ENCODE data around the gene ETFA. TPM values are rescaled to one million over a fixed set of nuclear protein-coding genes. Genes with fewer than 3 reads are reported as not detected.

The ETFA gene
- total and polyA plus RNA-seq, 2 of the 8 experiments (the other 6 are each of a cell fraction or from before 2014, with no cell fraction given): 60.9 to 90.0 TPM

DNA sequence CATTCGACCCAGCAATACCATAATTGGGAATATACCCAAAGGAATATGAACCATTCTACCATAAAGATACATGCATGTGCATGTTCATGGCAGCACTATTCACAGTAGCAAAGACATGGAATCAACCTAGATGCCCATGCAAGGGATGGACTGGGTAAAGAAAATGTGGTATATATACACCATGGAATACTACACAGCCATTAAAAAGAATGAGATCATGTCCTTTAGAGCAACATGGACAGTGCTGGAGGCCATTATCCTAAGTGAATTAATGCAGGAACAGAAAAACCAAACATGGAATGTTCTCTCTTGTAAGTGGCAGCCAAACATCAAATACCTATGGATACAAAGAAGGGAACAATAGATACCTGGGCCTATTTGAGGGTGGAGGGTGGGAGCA is 7.4 kb downstream of the ETFA start:
- Histone ChIP-seq H2AK5ac (ENCODE audit: low read depth, low read length) (no peak overlapping the region), H2BK12ac (ENCODE audit: low read depth, low read length) (no peak overlapping the region), H3K79me1 (ENCODE audit: low read depth, low read length) (no peaks in the 10 kb centered on the region; the same call in 1 of the 2 replicates), H2BK120ac (replicated peaks; ENCODE audit: low read depth, low read length) (no peak overlapping the region), H3K18ac (ENCODE audit: extremely low read depth, low read length) (no peak overlapping the region), H3K79me2 (ENCODE audit: control insufficient read depth in 1 of 2, insufficient read depth in 2 of 2, low read length in 2 of 2) (peaks cover 0 to 84% of the 10 kb centered on the region in 2 experiments; a peak in 2 of 4 replicates), H3K4me2 (ENCODE audit: insufficient read depth in 1 of 2, low read depth in 2 of 2, low read length in 2 of 2) (no peak overlapping the region), H3K4me3 (ENCODE audit: extremely low read depth in 1 of 4, insufficient read depth in 2 of 4, low read depth in 3 of 4, low read length in 4 of 4) (no peak overlapping the region), H3K56ac (replicated peaks; ENCODE audit: insufficient read length, low read depth, low read length) (no peak overlapping the region), H3K23me2 (ENCODE audit: low read depth, low read length) (0 out of 2 replicates have a peak, but pooled peaks cover 3% of the 10 kb centered on the region), H2BK5ac (ENCODE audit: low read depth, low read length) (no peak overlapping the region), H4K5ac (ENCODE audit: insufficient read length, low read depth, low read length) (no peak overlapping the region), H3K4ac (replicated peaks; ENCODE audit: insufficient read length, low read depth, low read length) (no peak overlapping the region), H3K9ac (replicated peaks in 1 of 4; ENCODE audit: extremely low read depth in 1 of 4, low read depth in 3 of 4, low read length in 3 of 4) (no peak overlapping the region), H3K14ac (ENCODE audit: insufficient read length) (no peak overlapping the region), H3K36me3 (ENCODE audit: control insufficient read depth in 2 of 4, insufficient read depth in 4 of 4, low read length in 3 of 4) (no peaks in the 10 kb centered on the region), H3K4me1 (replicated peaks in 1 of 4; ENCODE audit: control insufficient read depth in 3 of 4, insufficient read depth in 4 of 4, low read length in 3 of 4) (no peaks in the 10 kb centered on the region), H4K20me1 (replicated peaks in 1 of 2; ENCODE audit: control insufficient read depth in 1 of 2, insufficient read depth in 2 of 2, low read length in 2 of 2) (peaks cover 2 to 6% of the 10 kb centered on the region in 2 experiments), H2BK20ac (ENCODE audit: low read length) (no peak overlapping the region), H3K27ac (ENCODE audit: low read depth, low read length) (no peak overlapping the region), H3K27me3 (replicated peaks in 1 of 4; ENCODE audit: control insufficient read depth in 3 of 4, extremely low read depth in 1 of 4, insufficient read depth in 3 of 4, low read length in 3 of 4) (no peaks in the 10 kb centered on the region), H2BK15ac (ENCODE audit: low read length) (no peak overlapping the region), H4K91ac (replicated peaks; ENCODE audit: insufficient read length, low read length) (no peak overlapping the region), H3K23ac (ENCODE audit: insufficient read length) (no peak overlapping the region), H3K9me3 (ENCODE audit: insufficient read depth in 2 of 2, low read depth in 1 of 2, low read length in 1 of 2) (no peaks in the 10 kb centered on the region; a peak in 1 of 4 replicates), H4K8ac (ENCODE audit: extremely low read depth, insufficient read depth, low read length) (no peak overlapping the region), H2AFZ (ENCODE audit: low read length) (no peak overlapping the region)
- no peak for FAIRE-seq
- WGBS, 2 experiments (ENCODE audit: extremely low coverage in 1 of 2, insufficient coverage in 1 of 2, insufficient read length in 1 of 2, insufficient replicate concordance in 2 of 2, low coverage in 1 of 2, low lambda C conversion rate in 2 of 2, missing lambda C conversion rate in 1 of 2): 96% methylated on average over 1 of the region's 1 CpG; no CpG with 5 or more reads in 1 of the 2 experiments
- ChIA-PET CTCF (ENCODE audit: partially characterized antibody) (no interaction called here), POLR2A (ENCODE audit: partially characterized antibody) (no interaction called here)
- no peak for DNase-seq (ENCODE audit: low read depth in 1 of 2, low spot score in 2 of 2)
- TF ChIP-seq TBP (IDR thresholded peaks at IDR 0.05; ENCODE audit: low read depth, low read length): no peak
- no peak for TF ChIP-seq HDAC2 (IDR thresholded peaks at IDR 0.05; ENCODE audit: borderline replicate concordance in 1 of 2, low read depth in 2 of 2, low read length in 2 of 2)
- no peak for TF ChIP-seq USF2 (IDR thresholded peaks at IDR 0.05; ENCODE audit: low read length)
- no peak for TF ChIP-seq SIRT6 (IDR thresholded peaks at IDR 0.05; ENCODE audit: low read length)
- no peak for TF ChIP-seq CHD1 (IDR thresholded peaks at IDR 0.05; ENCODE audit: low read depth, low read length)
- TF ChIP-seq EP300 (IDR thresholded peaks at IDR 0.05; ENCODE audit: borderline replicate concordance in 1 of 2, low read depth in 2 of 2, low read length in 2 of 2): no peak
- no peak for TF ChIP-seq NRF1 (IDR thresholded peaks at IDR 0.05; ENCODE audit: low read depth, low read length)
- TF ChIP-seq SIX5 (IDR thresholded peaks at IDR 0.05; ENCODE audit: low read depth, low read length): no peak
- no peak for TF ChIP-seq EGR1 (IDR thresholded peaks at IDR 0.05; ENCODE audit: borderline replicate concordance, low read depth, low read length)
- no peak for TF ChIP-seq SP1 (IDR thresholded peaks at IDR 0.05; ENCODE audit: low read depth, low read length)
- TF ChIP-seq, protein P1, sequence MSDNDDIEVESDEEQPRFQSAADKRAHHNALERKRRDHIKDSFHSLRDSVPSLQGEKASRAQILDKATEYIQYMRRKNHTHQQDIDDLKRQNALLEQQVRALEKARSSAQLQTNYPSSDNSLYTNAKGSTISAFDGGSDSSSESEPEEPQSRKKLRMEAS (IDR thresholded peaks at IDR 0.05): no peak
- no peak for TF ChIP-seq TCF12 (IDR thresholded peaks at IDR 0.05; ENCODE audit: low read depth, low read length)
- TF ChIP-seq SP4 (IDR thresholded peaks at IDR 0.05; ENCODE audit: low read length): no peak

All from H1 (cell line).